GM12878 (cell line): Measurements from ENCODE around the gene SKIC8. TPM values are rescaled to one million over a fixed set of nuclear protein-coding genes. Genes with fewer than 3 reads are reported as not detected.

Source experiments
- ATAC-seq: fragments of 200-7000 bp; cut with Tn5 transposase; 3 replicates; pipeline ENCODE4 v1.9.1; 2020; ENCODE audit warnings: mild to moderate bottlenecking, moderate library complexity
- BruUV-seq: library from RNA; stranded (reverse); fragments of 400-500 nt; replicated peaks from 2 replicates; lab custom pipeline; 2021; lab: Mats Ljungman, UMichigan
- CTCF ChIA-PET: fragments of 300-600 bp; sonication (Branson Sonifier 250); formaldehyde crosslinking; extraction: SDS; loops from one replicate; lab custom pipeline; 2021; ENCODE audit warnings: inconsistent platforms; lab: Yijun Ruan, JAX
- POLR2A ChIA-PET: fragments of 350-600 bp; formaldehyde crosslinking; extraction: SDS; loops from one replicate; lab custom pipeline; 2021; ENCODE audit warnings: inconsistent platforms; lab: Charles Lee
- RAD21 ChIA-PET: fragments of 300-600 bp; sonication (Branson Sonifier 250); formaldehyde crosslinking; loops from one replicate; lab custom pipeline; 2023; ENCODE audit warnings: antibody characterized with exemption; ENCODE audit not compliant: unreplicated experiment; lab: Charles Lee
- SMC1A ChIA-PET: fragments of 300-600 bp; sonication (Branson Sonifier 250); formaldehyde crosslinking; loops from one replicate; lab custom pipeline; 2023; ENCODE audit not compliant: unreplicated experiment, uncharacterized antibody; lab: Charles Lee
- DNase-seq: peaks from one replicate; pipeline ENCODE4 v3.0.0-alpha.2; 2011; ENCODE audit warnings: low read depth, low spot score
- FAIRE-seq: peaks from 3 replicates; lab custom pipeline; 2011; peaks lifted over from hg19 to GRCh38; lab: Jason Lieb, UNC
- H2AFZ ChIP-seq: 2 replicates; pipeline ENCODE4 v1.6.0; 2011; ENCODE audit warnings: low read depth, low read length, control low read depth; ENCODE audit not compliant: control insufficient read depth
- H3K27ac ChIP-seq: 2 replicates; pipeline ENCODE4 v1.5.1; 2011; ENCODE audit warnings: control low read depth; ENCODE audit not compliant: control insufficient read depth, insufficient read depth
- H3K27me3 ChIP-seq, 2 experiments: replicated peaks in 1 of 2; 2 replicates each; pipeline versions ENCODE4 v1.6.0 to v1.6.1; 2011; ENCODE audit warnings: low read length in 1 of 2; ENCODE audit not compliant: control insufficient read depth in 2 of 2, insufficient read depth in 2 of 2
- H3K36me3 ChIP-seq, 2 experiments: 2 replicates each; pipeline ENCODE4 v1.5.1; 2011; ENCODE audit warnings: low read length in 1 of 2; ENCODE audit not compliant: control insufficient read depth in 2 of 2, insufficient read depth in 2 of 2
- H3K4me1 ChIP-seq: 2 replicates; pipeline ENCODE4 v1.6.1; 2011; ENCODE audit warnings: mild to moderate bottlenecking, low read length, moderate library complexity, mixed read lengths; ENCODE audit not compliant: control insufficient read depth, insufficient read depth
- H3K4me2 ChIP-seq: 2 replicates; pipeline ENCODE4 v1.6.0; 2011; ENCODE audit warnings: control low read depth; ENCODE audit not compliant: control insufficient read depth, insufficient read depth
- H3K4me3 ChIP-seq: fragments of 200-600 bp; sonication (generic); 2 replicates; pipeline ENCODE4 v1.5.1; 2016
- H3K79me2 ChIP-seq: 2 replicates; pipeline ENCODE4 v1.6.0; 2011; ENCODE audit warnings: low read length; ENCODE audit not compliant: control insufficient read depth, insufficient read depth
- H3K9ac ChIP-seq: 2 replicates; pipeline ENCODE4 v1.8.0; 2011; ENCODE audit warnings: low read length, control low read depth, mixed read lengths; ENCODE audit not compliant: control insufficient read depth, insufficient read depth
- H3K9me3 ChIP-seq: replicated peaks from 3 replicates; pipeline ENCODE4 v1.5.1; 2011; ENCODE audit warnings: mild to moderate bottlenecking, low read length; ENCODE audit not compliant: control insufficient read depth, insufficient read depth
- H4K20me1 ChIP-seq: 2 replicates; pipeline ENCODE4 v1.6.0; 2011; ENCODE audit not compliant: control insufficient read depth, insufficient read depth
- CBX3 ChIP-seq: fragments of 200-600 bp; sonication (generic); IDR thresholded peaks from 2 replicates; pipeline ENCODE4 v1.6.1; 2016; ENCODE audit warnings: low read depth, borderline replicate concordance
- EZH2 ChIP-seq: IDR thresholded peaks from 2 replicates; pipeline ENCODE4 v1.6.1; 2012; ENCODE audit warnings: low read depth, mild to moderate bottlenecking, control low read depth, inconsistent platforms, low read length, borderline replicate concordance; ENCODE audit not compliant: control insufficient read depth
- FOS ChIP-seq: IDR thresholded peaks from 3 replicates; pipeline ENCODE4 v1.6.1; 2011; ENCODE audit warnings: borderline replicate concordance; ENCODE audit not compliant: insufficient read length; ENCODE audit errors: extremely low read depth
- HCFC1 ChIP-seq: fragments of 150-350 bp; IDR thresholded peaks from 2 replicates; pipeline ENCODE4 v1.6.1; 2014; ENCODE audit warnings: low read length
- HDAC2 ChIP-seq: fragments of 200-600 bp; sonication (generic); IDR thresholded peaks from 2 replicates; pipeline ENCODE4 v1.6.1; 2017
- HSF1 ChIP-seq: fragments of 150-350 bp; IDR thresholded peaks from 2 replicates; pipeline ENCODE4 v1.6.1; 2014; ENCODE audit warnings: mild to moderate bottlenecking, low read depth, low read length
- IKZF1 ChIP-seq: fragments of 450-650 bp; conservative IDR thresholded peaks from 2 replicates; pipeline ENCODE4 v1.6.1; 2017; ENCODE audit warnings: antibody characterized with exemption, mild to moderate bottlenecking
- IRF3 ChIP-seq: fragments of 450-650 bp; IDR thresholded peaks from 2 replicates; pipeline ENCODE4 v1.6.1; 2014; ENCODE audit warnings: mild to moderate bottlenecking
- JUNB ChIP-seq: IDR thresholded peaks from 2 replicates; pipeline ENCODE4 v1.6.1; 2016; ENCODE audit warnings: antibody characterized with exemption, mild to moderate bottlenecking
- KLF5 ChIP-seq: fragments of 450-650 bp; IDR thresholded peaks from 2 replicates; pipeline ENCODE4 v1.6.1; 2014; ENCODE audit warnings: mild to moderate bottlenecking; ENCODE audit not compliant: partially characterized antibody
- NFYA ChIP-seq: IDR thresholded peaks from 2 replicates; pipeline ENCODE4 v1.6.1; 2011; ENCODE audit warnings: low read depth, mild to moderate bottlenecking, low read length, improper control_type of control experiment, borderline replicate concordance
- PKNOX1 ChIP-seq: fragments of 450-650 bp; IDR thresholded peaks from 2 replicates; pipeline ENCODE4 v1.6.1; 2016; ENCODE audit warnings: mild to moderate bottlenecking
- TAF1 ChIP-seq: IDR thresholded peaks from 2 replicates; pipeline ENCODE4 v1.6.1; 2011; ENCODE audit warnings: mild to moderate bottlenecking, low read depth, low read length, borderline replicate concordance
- TBL1XR1 ChIP-seq: IDR thresholded peaks from 2 replicates; pipeline ENCODE4 v1.6.1; 2012; ENCODE audit warnings: low read depth, low read length, improper control_type of control experiment
- ZNF687 ChIP-seq: fragments of 450-650 bp; IDR thresholded peaks from 2 replicates; pipeline ENCODE4 v1.6.1; 2017; ENCODE audit warnings: mild to moderate bottlenecking, moderate library complexity
- WGBS: methylation state at CpG from one replicate; pipeline ENCODE4 v1.1.6; 2016; ENCODE audit warnings: low lambda C conversion rate; ENCODE audit not compliant: insufficient replicate concordance, insufficient coverage; ENCODE audit errors: missing lambda C conversion rate; 5-methylcytosine and 5-hydroxymethylcytosine counted together
- in situ Hi-C: fragments of 300-500 bp; cut with MboI; formaldehyde crosslinking; loops from 9 replicates; pipeline ENCODE4 v1.14.3; 2018; ENCODE audit warnings: mixed read lengths
- intact Hi-C: fragments of 100-400 bp; cut with micrococcal nuclease; formaldehyde crosslinking; loops from one replicate; pipeline ENCODE4 v1.14.2; 2022; ENCODE audit not compliant: unreplicated experiment
- polyA plus RNA-seq, 11 experiments: library from polyadenylated mRNA; depleted of rRNA in 4 of 11; unstranded in 6 of 11; stranded (reverse) in 5 of 11; fragments of >200 nt; fragmentation: Nextera tagmentation in 4 of 11; fragmentation: Illumina TruSeq in 1 of 11; extraction: Ambion mirVana in 4 of 11; extraction: Trizol in 1 of 11; gene quantifications; 1 replicate in 1 of 11; 2 replicates in 10 of 11; pipeline versions ENCODE4 v1.2.1 to v1.2.3, GENCODE V29; 2011 to 2016; ENCODE audit warnings: inconsistent platforms in 2 of 11, missing spikeins in 2 of 11, low read depth in 1 of 11
- total RNA-seq, 4 experiments: library from RNA; depleted of rRNA in 3 of 4; stranded (reverse); fragments of >200 nt in 3 of 4; fragmentation: Illumina TruSeq in 1 of 4; extraction: Trizol in 1 of 4; gene quantifications; 2 replicates each; pipeline versions ENCODE4 v1.2.1 to v1.2.3, GENCODE V29; 2013 to 2021

SKIC8 gene
- total and polyA plus RNA-seq, 10 of the 15 experiments (the other 5 are each of a cell fraction or from before 2014, with no cell fraction given) = 57.0 to 288 (median 128) TPM

- no TSS peak for BruUV-seq
- no peaks in the 10 kb centered on the region for H4K20me1 ChIP-seq
- H3K4me2 ChIP-seq = no peak overlapping the region
- H3K4me1 ChIP-seq = no peaks in the 10 kb centered on the region
- H3K36me3 ChIP-seq = no peaks in the 10 kb centered on the region
- no peaks in the 10 kb centered on the region for H3K79me2 ChIP-seq
- H2AFZ ChIP-seq = no peak overlapping the region
- intact Hi-C loops = no loop called here
- CTCF ChIA-PET = interaction anchor here (0.6 to 0.7 kb wide), 2 partner anchors 11 to 172 kb away, joined by 3 read pairs; no protein-coding TSS in a partner anchor
- H3K9me3 ChIP-seq = no peaks in the 10 kb centered on the region
- DNase-seq (no peak), ATAC-seq (no peak), FAIRE-seq (no peak)
- no peak overlapping the region for H3K4me3 ChIP-seq
- H3K9ac ChIP-seq = no peak overlapping the region
- POLR2A ChIA-PET = no interaction called here
- in situ Hi-C loops = no loop called here
- peaks cover 11 to 14% of the 10 kb centered on the region in 2 experiments for H3K27me3 ChIP-seq
- 36% methylated on average over 12 of the region's 12 CpGs for WGBS
- RAD21 ChIA-PET = no interaction called here
- SMC1A ChIA-PET = no interaction called here
- no peak overlapping the region for H3K27ac ChIP-seq
- TF ChIP-seq PKNOX1 (no peak), FOS (no peak), HDAC2 (no peak), IRF3 (no peak), KLF5 (no peak), TBL1XR1 (no peak), IKZF1 (no peak), HSF1 (no peak), NFYA (no peak), TAF1 (no peak), ZNF687 (no peak), CBX3 (no peak), HCFC1 (no peak), JUNB (no peak), EZH2 (no peak)
Measured at GRCh38 chr15:78343276-78344060, 44.1 kb upstream of the SKIC8 start.
